Esophagus squamous epithelium (tissue), 4 donors: ENCODE data around the gene KIR3DL3.
"Not testable (repeated sequence)": the region's sequence is repeated elsewhere in the genome, so short reads cannot be mapped to it uniquely, and the experiment has no call there.

Experiments
- POLR2A ChIP-seq, 4 donors: fragments of 450-650 bp; IDR thresholded peaks; one replicate each; pipeline ENCODE4 v1.6.1; 2017; ENCODE audit warnings: antibody characterized with exemption in 4 of 4, mild to moderate bottlenecking in 4 of 4, moderate library complexity in 3 of 4
- TF ChIP-seq, protein P1 (sequence below), 6 experiments: fragments of 450-650 bp in 4 of 6; fragments of 200-600 bp in 2 of 6; sonication (generic) in 2 of 6; IDR thresholded peaks; one replicate each; pipeline ENCODE4 v1.5.1; 2016 to 2019; ENCODE audit warnings: antibody characterized with exemption in 6 of 6, mild to moderate bottlenecking in 4 of 6, moderate library complexity in 4 of 6

DNA sequence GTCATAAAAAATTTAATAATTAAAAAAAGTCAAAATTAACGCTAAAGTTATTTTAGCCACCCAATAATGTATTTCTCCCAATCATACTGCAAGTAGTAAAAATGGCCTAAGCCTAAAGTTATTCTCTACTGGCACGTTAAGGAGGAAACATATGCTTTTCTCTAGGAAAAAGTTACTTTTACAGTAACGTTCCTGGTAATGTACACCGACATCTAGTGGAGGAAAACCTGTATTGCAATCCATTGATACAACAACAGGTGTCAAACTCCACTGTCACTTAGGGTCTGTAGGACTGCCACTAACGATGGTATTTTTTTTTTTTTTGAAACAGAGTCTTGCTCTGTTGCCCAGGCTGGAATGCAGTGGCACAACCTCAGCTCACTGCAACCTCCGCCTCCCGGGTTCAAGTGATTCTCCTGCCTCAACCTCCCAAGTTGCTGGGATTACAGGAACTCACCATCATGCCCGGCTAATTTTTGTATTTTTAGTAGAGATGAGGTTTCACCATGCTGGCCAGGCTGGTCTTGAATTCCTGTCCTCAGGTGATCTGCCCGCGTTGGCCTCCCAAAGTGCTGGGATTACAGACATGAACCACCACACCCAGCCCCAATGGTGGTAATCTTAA is 47.9 kb upstream of the KIR3DL3 start:
- not testable (repeated sequence) for TF ChIP-seq POLR2A (IDR thresholded peaks at IDR 0.05)
- TF ChIP-seq, protein P1, sequence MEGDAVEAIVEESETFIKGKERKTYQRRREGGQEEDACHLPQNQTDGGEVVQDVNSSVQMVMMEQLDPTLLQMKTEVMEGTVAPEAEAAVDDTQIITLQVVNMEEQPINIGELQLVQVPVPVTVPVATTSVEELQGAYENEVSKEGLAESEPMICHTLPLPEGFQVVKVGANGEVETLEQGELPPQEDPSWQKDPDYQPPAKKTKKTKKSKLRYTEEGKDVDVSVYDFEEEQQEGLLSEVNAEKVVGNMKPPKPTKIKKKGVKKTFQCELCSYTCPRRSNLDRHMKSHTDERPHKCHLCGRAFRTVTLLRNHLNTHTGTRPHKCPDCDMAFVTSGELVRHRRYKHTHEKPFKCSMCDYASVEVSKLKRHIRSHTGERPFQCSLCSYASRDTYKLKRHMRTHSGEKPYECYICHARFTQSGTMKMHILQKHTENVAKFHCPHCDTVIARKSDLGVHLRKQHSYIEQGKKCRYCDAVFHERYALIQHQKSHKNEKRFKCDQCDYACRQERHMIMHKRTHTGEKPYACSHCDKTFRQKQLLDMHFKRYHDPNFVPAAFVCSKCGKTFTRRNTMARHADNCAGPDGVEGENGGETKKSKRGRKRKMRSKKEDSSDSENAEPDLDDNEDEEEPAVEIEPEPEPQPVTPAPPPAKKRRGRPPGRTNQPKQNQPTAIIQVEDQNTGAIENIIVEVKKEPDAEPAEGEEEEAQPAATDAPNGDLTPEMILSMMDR (IDR thresholded peaks at IDR 0.05) = peak; percentile 61 to 81 (median 66)
